Measurements from ENCODE around the gene SNRPD1. TPM values are rescaled to one million over a fixed set of nuclear protein-coding genes. Genes with fewer than 3 reads are reported as not detected.

The SNRPD1 gene
- total and polyA plus RNA-seq, 9 of the 15 experiments (the other 6 are each of a cell fraction or from before 2014, with no cell fraction given): 186 to 1,063 (median 313) TPM

GRCh38 chr18:21600526-21601410 lies 11.3 kb upstream of the SNRPD1 start, which contains the start of gene ESCO1 (continued):
- TF ChIP-seq ZBTB1 (CRISPR knock-in tag; IDR thresholded peaks at IDR 0.05; ENCODE audit: borderline replicate concordance, low read depth): no peak
- no peak for TF ChIP-seq HDAC8 (tag; IDR thresholded peaks at IDR 0.05)
- TF ChIP-seq NCOA6 (IDR thresholded peaks at IDR 0.05): peak; percentile 97
- TF ChIP-seq E2F4 (CRISPR knock-in tag; IDR thresholded peaks at IDR 0.05; ENCODE audit: low read depth): 0 out of 2 replicates have a peak, but pooled peaks have one; percentile 44
- peak; percentile 99 for TF ChIP-seq NRF1 (conservative IDR thresholded peaks at IDR 0.05 in 1 of 2, IDR thresholded peaks at IDR 0.05 in 1 of 2)
- TF ChIP-seq RB1 (IDR thresholded peaks at IDR 0.05; ENCODE audit: low read depth): peak; percentile 77
- TF ChIP-seq NUFIP1 (IDR thresholded peaks at IDR 0.05; ENCODE audit: partially characterized antibody): no peak
- no peak for TF ChIP-seq SMARCE1 (IDR thresholded peaks at IDR 0.05)
- TF ChIP-seq ZC3H11A (IDR thresholded peaks at IDR 0.05; ENCODE audit: low read depth, low read length): peak; percentile 44; the same call in 1 of the 2 replicates
- no peak for TF ChIP-seq SLC30A9 (CRISPR knock-in tag; IDR thresholded peaks at IDR 0.05)
- TF ChIP-seq ZNF124 (CRISPR knock-in tag; IDR thresholded peaks at IDR 0.05): no peak
- peak; percentile 47 for TF ChIP-seq ZKSCAN1 (IDR thresholded peaks at IDR 0.05; ENCODE audit: low read depth, low read length)
- peak; percentile 76 to 78; a peak in 3 of 4 replicates for TF ChIP-seq FOXK2 (conservative IDR thresholded peaks at IDR 0.05 in 1 of 2, IDR thresholded peaks at IDR 0.05 in 1 of 2; ENCODE audit: low read depth in 2 of 2)
- peak; percentile 91 for TF ChIP-seq TAF9B (IDR thresholded peaks at IDR 0.05; ENCODE audit: partially characterized antibody)
- TF ChIP-seq STAT6 (CRISPR knock-in tag; IDR thresholded peaks at IDR 0.05): peak; percentile 47; the same call in 1 of the 2 replicates
- no peak for TF ChIP-seq KDM1A (IDR thresholded peaks at IDR 0.05)
- no peak for TF ChIP-seq ZKSCAN3 (CRISPR knock-in tag; IDR thresholded peaks at IDR 0.05)
- no peak for TF ChIP-seq ZNF324 (CRISPR knock-in tag; IDR thresholded peaks at IDR 0.05)
- TF ChIP-seq SMARCC2 (IDR thresholded peaks at IDR 0.05; ENCODE audit: low read depth): no peak
- no peak for TF ChIP-seq ZNF449 (CRISPR knock-in tag; IDR thresholded peaks at IDR 0.05)
- peak in 1 of 2 experiments; percentile 84; a peak in 2 of 3 replicates for TF ChIP-seq CBX3 (IDR thresholded peaks at IDR 0.05; ENCODE audit: borderline replicate concordance in 1 of 2, low read length in 2 of 2)
- no peak for TF ChIP-seq ZNF77 (CRISPR knock-in tag; IDR thresholded peaks at IDR 0.05)
- TF ChIP-seq HNRNPK (IDR thresholded peaks at IDR 0.05; ENCODE audit: low read depth, low read length, poor library complexity, severe bottlenecking): peak; percentile 22
- TF ChIP-seq L3MBTL2 (IDR thresholded peaks at IDR 0.05): peak; percentile 99
- TF ChIP-seq SMAD3 (CRISPR knock-in tag; conservative IDR thresholded peaks at IDR 0.05): peak; percentile 64; the same call in 1 of the 2 replicates

Measured in K562 (cell line).